Measurements from ENCODE around the gene PRDX1.

Gene PRDX1

DNA sequence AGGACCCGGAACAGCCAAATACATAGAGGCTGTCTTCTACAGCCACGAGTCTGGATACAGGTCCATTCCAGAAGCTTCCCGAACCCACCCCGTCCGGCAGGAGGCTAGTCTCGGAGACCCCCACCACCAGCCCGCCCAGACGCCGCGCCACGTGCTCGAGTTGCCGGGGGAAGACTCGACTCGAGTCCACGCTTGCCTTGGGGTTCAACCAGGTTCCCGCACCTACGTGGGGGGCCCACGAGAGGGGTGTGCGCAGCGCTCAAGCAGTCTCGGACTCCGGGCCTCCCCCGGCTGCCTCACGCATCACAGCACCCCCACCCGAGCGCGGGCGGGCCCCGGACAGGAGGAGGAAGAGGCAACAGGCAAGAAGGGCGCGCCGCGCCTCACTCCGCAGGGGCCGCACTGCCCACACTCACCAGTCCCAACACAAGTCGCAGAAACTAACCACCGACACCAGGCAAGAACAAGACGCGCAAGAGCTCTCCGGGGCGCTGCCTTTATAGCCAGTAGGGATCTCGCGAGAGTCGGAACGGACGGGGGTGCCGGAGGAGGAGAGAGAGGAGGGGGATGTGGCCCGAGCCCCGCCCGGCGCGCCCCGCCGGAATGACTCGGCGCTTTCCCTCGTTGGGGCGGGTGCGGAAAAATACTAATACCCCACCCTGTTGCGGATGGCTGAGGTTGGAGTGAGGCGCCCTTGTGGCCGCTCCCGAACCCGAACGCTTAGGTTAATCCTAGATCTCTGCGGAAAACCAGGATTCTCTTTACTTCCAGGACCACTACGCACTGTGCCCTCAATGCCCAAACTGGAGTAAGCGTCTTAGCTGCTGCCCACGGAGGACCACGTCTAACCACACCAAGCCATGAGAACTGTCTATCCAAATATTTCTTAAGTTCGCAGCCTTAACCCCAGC, at the start of gene PRDX1:
Gene PRDX1 (minus strand): TSS at position 472 of the 911 bp plus-strand sequence. CDS start 2,841 bp downstream, outside the sequence.
- DNase-seq, result peak; percentile 96

- no peak for DNase-seq
These were observed 48.9 kb upstream of the PRDX1 start for GRCh38 chr1:45570631-45571030.

- peak; percentile 79 for DNase-seq
These were observed 48.4 kb upstream of the PRDX1 start for GRCh38 chr1:45569962-45570581.

DNA sequence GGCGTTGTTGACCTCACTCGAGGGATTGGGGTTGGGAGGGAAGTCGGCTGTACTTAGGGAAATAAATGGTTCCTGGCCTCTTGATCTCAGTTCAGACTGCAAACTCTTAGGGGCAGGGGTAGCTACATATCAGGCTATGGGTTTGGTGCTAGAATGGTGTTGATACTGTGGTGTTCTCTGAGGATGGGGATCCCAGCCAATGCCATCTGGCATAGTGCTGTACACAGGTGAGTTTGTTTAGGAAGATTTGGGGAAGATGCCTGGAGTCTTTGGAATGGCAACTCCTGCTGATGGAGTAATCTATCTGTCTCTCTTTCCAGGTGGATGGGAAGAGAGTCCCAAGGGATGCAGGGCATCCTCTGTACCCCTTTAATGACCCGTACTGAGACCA, 47.9 kb upstream of the PRDX1 start:
- no peak for DNase-seq

DNA sequence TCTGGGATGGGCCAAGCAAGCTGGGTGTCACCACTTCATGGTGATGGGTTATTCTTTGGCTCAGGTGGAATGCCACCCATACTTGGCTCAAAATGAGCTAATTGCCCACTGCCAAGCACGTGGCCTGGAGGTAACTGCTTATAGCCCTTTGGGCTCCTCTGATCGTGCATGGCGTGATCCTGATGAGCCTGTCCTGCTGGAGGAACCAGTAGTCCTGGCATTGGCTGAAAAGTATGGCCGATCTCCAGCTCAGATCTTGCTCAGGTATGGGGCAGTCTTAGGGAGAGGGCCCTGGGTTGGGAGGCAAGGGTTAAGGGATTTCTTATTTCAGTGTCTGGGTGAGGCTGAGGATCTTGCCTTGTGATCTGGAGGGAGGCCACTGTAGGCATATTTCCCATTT, 46.7 kb upstream of the PRDX1 start:
- DNase-seq, result no peak

- no peak for DNase-seq
These were observed 46.2 kb upstream of the PRDX1 start for GRCh38 chr1:45567911-45568310.

- no peak for DNase-seq
These were observed 45.0 kb upstream of the PRDX1 start for GRCh38 chr1:45566722-45567121.

GRCh38 chr1:45563843-45564242, 42.2 kb upstream of the PRDX1 start:
- no peak for DNase-seq

DNA sequence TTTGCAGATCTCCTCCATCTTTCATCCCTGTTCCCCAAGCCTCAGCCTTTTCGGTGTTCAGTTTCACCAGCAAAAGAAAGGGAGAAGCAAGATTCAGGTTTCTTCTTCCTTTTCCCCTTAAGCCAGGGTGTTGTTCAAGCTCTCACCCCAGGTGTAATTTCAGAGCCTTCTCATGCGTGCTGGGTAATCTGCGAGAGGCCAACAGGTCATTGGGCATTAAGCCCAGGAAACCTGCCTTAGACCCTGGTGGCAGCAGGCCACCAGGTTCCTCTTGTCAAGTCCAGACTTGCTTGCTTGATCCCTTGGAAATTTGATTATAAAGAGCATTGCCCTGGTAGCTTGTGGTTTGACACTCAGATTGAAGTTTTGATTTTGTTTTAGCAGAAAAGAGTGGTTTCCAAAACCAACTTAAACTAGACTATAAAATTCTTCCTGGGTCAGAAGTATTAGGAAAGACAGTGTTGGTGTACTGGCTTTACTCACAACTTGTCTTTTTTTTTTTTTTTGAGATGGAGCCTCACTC, 35.8 kb upstream of the PRDX1 start:
- no peak for DNase-seq

- DNase-seq, result no peak
These were observed 32.5 kb upstream of the PRDX1 start for GRCh38 chr1:45554198-45554597.

- no peak for DNase-seq
These were observed 30.6 kb upstream of the PRDX1 start for GRCh38 chr1:45552331-45552730.

DNA sequence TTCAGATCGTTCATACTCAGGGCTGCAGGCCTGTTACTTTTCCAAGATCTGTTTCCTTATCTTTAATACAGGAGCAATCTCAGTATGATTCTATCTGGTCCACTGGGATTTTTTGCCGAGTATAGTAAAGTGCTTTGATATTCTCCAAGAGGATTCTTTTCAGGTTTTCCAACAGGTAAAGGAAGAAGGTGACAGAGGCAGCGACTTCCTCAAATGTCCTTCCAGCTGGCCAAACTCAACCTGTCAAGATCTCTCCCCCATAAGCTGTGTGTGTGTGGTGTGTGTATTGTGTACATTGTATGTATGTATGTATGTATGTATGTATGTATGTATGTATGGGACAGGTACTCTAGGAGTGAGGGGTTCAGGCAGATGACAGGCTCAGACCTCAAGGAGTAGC, 30.0 kb upstream of the PRDX1 start:
- no peak for DNase-seq

DNA sequence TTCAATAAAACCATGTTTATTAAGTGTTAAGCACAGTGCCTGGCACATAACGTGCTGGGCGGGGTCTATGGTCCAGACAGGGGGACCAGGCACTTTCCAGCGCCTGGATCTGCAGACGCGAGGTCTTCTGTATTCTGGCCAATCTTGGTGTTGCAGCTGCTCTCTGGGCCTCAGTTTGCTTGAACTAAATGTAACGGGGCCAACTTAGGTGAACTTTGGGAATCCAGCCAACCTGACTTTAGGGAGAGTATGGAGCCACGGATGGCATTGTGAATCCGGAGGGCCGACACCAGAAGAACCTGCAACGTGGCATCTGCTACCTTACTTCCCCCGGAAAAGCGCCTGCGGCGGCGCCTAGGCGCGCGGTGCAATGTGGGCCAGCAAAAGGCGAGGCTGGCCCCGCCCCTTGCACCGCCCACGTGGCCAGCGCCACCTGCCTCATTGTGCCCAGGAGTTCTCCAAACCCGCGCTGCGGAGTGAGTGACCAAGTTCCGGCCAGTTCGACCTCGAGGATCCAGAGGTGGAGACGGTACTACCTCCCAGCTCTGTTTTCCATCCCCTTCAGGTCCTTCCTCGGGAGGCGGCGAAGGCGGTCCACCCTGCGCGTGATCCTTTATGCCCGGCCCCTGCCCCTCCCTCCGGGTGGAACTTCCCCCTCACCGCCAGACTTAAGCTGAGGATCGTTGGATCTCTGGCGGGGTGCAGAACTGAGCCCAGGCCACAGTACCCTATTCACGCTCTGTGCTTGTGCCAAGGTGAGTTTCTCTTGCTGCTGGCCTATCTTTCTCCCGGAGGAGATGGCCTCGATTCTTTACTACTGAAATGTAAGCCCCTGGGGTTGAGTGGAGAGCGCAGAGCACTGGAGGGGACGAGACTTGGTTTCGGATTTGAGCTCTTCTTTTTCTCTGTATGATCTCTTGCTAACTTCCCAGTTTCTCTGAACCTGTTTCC, 29.0 kb upstream of the PRDX1 start, which contains the start of gene AKR1A1:
Gene AKR1A1 (plus strand): TSS at position 426 of the 951 bp plus-strand sequence. CDS start 10,969 bp downstream, outside the sequence.
- peak; percentile 87 for DNase-seq

GRCh38 chr1:45545553-45546310, 24.0 kb upstream of the PRDX1 start:
- DNase-seq, result no peak

DNA sequence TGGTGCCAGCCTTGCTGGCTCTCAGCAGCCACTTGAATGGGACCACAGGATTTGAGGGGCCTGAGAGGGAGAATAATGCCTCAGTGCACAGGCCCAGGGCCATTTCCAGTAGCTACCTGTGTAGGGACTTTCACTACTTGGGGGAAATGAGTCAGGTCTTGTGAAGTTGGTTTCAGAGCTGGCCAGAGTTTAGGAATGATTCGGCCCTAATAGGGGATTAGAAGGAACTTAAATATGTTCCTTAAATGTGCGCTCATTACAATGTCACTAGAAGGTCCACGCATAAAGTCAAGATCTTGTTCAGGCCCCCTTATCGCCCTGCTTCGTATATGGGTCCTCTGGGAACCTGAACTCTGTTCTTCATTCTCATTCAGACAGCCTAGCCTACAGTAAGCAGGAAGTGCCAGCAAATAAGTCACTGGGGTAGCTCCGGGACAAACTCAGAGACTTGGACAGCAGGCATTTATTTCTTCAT, 23.4 kb upstream of the PRDX1 start:
- DNase-seq, result no peak

DNA sequence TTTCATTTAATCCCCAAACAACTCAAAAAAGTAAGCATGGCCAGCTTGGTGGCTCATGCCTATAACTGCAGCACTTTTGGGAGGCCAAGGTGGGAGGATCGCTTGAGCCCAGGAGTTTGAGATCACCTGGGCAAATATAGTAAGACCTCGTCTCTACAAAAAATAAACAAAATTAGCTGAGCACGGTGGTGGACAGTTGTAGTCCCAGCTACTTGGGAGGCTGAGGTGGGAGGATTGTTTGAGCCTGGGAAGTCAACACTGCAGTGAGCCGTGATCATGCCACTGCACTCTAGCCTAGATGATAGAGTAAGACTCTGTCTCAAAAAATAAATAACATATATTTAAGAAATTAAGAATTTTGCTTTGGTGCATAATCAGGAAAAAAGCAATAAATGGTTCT, 22.8 kb upstream of the PRDX1 start:
- no peak for DNase-seq

DNA sequence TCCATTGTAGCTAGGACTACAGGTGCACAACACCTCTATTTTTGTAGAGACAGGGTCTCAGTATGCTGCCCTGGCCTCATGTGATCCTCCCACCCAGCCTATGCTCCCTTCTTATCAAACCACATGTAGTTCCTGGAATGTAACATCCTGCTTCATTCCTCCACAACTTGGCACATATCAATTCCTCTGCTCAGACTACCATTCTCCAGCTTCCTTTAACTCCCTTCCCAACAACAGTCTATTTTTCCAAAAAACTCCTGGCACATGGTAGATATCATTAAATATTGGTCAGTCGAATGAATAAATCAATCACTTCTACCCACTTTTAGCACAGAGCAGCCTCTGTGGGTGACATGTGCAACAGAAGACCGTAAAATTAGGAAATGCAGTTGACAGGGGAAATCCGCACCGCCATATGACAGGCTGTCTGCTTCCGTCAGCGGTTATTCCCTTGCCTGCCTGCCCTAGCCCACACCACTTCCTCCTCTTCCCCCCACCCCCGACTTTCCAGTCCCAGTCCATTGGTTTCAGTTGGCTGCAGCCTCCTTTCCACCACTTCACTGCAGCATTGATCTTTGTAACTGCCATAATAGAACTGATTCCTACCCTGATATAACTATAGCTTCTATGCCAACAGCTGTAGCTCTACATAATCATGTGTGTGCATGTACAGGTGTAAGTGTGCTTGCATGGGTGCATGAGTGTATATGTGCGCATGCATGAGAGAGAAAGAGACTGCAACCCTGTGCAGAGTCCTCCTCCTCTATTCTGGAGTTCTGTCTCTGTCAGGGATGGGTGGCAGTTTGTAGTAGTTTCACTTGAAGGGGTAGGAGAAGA, 22.1 kb upstream of the PRDX1 start:
- DNase-seq, result peak; percentile 81

DNA sequence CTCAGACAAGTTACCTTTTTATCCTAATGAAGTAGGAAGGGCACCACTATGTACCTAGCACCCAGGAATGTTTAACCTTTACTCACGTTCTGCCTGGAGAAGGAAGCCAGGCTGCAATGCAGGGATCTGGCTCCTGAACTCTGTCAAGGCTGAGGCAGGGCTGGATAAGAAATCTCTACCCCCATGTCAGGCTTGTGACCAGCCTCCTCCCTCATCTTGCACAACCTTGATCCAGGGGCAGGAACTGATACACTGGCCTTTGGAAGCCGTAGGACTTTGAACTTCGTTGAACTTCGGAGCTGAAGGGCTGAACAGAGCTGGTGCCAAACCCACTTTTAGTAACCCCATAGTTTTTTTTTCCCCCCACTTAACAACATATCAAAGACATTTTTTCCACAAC, 20.9 kb upstream of the PRDX1 start:
- DNase-seq, result no peak

DNA sequence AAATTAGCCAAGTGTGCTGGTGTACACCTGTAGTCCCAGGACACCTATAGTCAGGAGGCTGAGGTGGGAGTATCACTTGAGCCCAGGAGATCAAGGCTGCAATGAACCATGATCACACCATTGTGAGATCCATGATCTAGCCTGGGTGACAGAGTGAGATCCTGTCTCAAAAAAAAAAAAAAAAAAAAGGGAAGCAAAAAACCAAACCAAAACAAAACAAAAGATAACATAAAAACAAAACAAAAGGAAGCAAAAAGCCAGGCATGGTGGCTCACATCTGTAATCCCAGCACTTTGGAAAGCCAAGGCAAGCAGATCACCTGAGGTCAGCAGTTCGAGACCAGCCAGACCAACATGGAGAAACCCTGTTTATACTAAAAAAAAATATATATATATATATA, 19.5 kb upstream of the PRDX1 start:
- no peak for DNase-seq

- no peak for DNase-seq
These were observed 15.2 kb upstream of the PRDX1 start for GRCh38 chr1:45536886-45537285.

All from CD4-positive, alpha-beta T cell treated with Interleukin-12 subunit alpha and Interleukin-12 subunit beta, for 1 hour (primary cell).